NOMO-1 (cell line): Measurements from ENCODE around the gene MYOM1.

Experiments used
- DNase-seq, 2 experiments: peaks; one replicate each; lab custom pipeline; 2025; ENCODE audit not compliant: unreplicated experiment in 2 of 2; lab: John Stamatoyannopoulos, UW

Gene MYOM1

DNA sequence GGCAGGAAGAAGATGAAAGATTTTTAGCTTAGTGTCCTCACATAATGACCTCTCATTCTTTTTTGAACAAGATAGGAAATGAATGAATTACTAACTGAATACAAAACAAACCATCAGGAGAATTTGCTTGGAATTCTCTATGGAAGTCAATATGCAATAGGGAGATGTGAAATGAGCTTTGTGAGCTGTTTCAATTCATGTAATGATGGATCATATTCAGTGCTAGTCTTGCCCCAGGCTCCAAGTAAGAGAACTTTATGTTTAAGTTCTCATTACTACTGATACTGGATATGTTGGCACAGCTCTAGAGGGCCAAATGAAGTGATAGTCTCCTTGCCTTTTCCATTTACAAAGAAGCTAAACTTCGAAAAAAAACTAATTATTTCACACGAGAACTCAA, 29.2 kb downstream of the MYOM1 start:
- no peak for DNase-seq

DNA sequence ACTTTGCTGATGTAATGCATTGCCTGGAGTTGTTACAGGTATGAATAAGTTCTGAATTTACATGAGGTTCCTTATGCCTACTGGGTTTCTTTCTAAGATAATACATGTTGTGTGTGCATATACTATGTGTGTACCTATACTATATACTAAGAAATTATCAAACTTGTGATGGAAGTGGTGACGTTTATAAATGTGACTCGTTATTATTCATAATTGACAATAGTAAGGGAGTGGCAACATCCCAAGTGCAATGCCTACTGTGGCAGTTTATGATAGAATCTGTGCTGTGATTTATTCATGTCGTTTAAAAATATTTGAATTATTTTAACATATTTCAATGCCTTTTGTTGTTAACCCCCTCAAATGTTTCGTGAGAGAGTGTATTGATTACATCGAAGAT, 29.9 kb downstream of the MYOM1 start:
- DNase-seq = no peak

DNA sequence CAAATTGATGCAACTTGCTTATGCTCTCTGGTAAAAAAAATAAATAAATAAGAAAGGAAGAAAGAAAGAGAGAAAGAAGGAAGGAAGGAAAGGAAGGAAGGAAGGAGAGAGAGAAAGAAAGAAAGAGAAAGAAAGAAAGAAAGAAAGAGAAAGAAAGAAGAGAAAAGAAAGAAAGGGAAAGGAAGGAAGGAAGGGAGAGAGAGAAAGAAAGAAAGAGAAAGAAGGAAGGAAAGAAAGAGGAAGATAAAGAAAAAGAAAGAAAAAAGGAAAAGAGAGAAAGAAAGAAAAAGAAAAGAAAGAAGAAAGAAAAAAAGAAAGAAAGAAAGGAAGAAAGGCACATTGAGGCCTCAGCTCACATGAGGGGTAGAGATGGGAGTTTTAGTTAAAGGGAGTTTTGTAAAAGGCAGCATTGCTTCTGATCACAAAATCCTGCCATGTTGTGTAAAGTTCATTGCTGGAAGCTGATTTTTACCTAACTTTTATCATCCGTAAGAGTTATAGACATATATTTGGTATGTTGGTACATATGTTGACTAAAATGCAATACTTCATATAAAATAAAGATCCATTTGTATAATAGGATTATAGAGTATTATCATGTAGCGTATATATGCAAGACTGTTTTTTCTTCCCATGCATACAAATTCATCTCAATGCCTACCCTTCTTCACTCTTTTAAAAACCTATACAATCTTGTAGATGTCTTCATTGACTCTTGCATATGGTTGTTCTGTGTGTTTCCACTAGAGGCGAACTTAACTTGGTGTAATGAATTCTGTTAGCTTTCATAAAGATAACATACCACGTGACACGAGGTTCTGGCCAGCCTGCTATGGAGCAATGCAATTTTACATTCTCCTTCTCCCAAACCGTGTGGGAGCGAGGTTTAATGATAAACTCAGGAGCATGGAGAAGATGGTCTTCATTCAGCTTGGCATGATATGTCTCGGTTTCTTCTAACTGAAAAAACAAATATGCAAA, 32.8 kb downstream of the MYOM1 start:
- DNase-seq = peak in 1 of 2 experiments; percentile 14

DNA sequence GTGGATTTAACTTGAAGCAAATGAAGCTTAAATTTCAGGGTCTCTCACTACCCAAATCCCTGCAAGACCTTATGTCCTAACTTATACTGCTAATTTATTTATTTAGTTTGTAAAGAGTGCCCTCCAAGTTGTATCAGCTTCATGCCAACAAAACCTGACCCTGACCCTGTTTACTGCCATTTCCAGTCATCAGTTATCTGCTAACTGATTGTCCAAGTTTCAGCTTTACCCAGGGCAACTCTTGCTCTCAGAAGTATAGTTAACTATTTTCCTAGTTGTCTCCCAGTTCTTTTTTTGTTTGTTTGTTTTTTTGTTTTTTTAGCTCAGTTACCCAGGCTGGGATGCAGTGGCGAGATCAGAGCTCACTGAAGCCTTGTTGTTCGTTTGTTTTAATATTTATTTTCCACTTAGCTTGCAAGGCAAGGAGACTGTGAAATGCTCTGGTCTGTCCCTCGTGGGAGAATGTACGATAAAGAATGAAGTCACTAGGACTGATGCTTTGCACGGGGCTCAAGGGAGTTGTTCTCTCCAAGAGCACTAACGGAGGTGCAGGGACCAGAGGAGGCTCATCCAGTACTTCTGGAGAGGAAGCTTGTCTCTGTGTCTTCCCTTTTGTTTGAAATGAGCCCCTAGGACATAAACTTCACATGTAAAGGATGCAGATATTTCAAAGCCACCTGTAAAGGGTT, 35.3 kb downstream of the MYOM1 start:
- no peak for DNase-seq

DNA sequence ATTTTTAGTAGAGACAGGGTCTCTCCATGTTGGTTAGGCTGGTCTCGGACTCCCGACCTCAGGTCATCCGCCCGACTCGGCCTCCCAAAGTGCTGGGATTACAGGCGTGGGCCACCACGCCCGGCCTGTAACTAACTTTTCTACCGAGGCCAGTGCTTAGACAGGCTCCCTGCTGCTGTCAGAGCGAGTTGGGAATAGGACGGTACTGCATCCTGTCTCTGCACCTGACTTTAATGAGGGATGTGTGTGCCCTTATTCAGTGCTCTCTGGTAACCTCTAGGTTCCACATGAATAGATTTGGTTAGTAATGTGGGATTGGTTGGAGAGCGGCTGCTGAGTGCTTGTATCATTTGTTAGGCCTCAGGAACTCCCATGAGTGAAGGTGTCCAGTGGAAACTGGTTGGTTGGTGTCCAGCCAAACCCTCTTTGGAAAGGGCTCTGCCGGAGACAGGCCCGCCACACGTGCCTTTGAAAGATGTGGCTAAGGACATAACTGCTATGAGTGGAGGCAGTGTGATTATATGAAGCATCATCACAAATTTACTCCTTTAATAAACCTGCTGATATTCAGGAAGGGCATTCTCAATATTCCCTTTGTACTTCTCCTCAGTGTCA, 36.6 kb downstream of the MYOM1 start:
- DNase-seq = no peak

DNA sequence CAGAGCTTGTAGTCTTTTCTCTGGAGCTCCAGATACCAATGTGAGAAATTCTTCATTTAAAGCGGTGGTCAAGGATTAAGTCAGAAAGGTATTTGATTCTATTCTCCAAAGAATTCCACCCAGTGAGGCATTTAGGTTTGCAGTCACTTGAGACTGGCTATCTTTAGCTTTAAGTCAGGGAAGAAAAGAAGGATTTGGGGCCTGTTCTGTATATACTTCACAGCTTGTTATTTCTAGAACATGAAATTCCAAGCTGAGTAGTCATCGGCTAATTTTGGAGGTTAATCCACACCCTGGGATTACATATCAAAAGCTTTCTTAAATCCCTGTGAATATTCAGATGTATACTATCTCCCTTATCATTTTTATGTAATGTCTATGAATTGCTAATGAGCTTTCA, 39.4 kb downstream of the MYOM1 start:
- no peak for DNase-seq

DNA sequence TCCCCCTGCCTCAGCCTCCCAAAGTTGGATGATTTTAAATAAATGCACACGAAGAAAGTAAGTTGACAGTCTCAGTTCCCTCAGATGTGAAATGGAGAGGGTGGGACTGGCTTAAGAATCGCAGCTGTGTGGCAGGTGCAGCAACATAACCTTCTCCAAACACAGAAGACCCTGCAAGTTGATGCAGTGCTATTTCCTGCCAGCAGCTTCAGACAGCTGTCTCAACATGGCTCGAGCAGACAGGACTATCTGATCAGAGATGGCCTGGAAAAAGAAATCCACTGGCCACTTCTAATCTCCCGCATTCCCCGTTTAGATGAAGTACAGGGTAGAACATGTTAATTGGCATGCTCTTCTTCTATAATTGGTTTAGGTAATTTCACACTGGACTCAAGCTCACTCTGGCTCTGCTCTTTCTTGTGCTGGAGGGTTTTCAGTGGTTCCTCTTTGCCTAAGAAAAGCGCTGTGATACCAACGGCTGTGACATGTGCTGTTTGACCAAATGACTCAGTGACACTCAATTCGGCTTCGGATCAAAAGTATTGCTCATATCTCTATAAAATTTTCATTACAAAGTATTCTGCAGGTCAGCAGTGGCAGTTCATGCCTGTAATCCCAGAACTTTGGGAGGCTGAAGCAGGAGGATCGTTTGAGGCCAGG, 40.2 kb downstream of the MYOM1 start:
- peak; percentile 50 to 59 for DNase-seq

DNA sequence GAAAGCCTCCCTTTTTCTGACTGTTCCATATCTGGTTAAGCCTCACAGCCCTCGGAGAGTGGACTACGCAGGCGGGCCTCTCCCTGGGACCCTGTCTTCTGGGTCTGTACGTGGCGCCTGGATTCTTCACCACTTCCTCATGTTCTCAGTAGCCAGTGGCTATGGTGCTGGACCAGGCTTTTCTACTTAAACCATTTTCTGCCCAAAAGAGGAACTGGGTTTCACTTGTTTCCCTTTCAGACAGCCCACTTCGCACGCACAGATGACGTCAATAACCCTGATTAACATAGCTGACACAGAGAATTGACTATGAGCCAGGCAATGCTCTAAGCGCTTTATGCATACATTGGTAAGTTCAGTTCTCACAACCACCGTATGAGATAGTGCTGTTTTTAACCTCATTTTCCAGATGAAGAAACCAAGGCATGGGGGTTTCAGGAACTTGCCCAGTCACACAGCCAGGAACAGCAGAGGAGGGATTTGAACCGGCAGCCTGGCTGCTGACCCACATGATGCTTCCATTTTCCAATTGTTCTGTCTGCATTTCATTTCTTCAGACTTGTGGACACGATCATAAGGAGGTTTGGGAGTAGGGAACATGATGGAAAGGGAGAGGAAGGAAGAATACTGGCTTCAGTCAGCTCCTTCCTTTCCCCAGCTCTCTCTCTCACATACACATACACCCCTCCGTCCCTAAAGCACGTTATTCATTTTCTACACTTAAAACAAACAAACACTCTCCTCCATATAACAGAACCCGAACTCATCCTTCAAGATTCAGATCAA, 41.7 kb downstream of the MYOM1 start:
- peak; percentile 92 to 99 for DNase-seq

DNA sequence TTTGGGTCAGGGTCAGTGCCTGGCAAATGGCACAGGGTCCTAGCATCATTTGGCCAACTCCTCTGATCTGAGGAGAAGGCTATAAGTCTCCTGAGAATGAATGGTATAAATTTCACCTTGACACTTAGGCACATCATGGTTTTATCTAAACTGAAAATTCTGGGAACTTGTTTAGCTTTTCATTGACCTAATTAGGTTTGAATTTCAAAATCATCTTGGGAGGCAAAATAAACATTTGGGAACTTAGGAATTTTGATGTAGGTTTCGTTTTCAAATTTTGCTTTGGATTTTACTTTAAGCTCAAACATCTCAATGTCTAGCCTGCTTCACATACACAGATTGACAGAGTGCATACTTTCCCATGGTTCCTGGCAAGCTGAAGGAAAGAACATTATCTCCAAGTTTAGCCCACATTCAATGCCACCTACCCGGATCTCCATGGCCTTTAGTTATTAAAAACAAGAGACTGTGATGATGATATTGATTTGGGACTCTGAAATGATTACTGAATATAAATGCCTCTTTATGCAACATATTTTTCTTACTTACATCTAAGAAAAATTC, 44.5 kb downstream of the MYOM1 start:
- no peak for DNase-seq

DNA sequence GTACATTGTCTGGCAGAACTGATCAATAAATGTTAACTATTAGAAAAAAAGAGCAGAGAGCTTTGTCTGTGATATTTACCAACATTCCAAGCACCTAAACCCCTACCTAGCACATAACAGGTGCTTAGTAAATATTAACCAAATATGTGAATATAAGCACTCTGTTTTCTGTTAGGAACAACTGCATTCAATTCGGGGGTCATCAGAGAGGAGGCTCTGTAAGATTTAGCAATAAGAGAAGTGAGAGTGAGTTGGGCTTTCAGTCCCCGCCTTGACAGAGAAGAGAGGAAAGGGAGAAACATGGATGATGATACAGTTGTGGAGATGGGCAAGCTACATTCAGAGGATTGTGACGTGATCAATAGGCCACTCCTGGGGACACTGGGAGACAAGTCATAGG, 47.7 kb downstream of the MYOM1 start:
- DNase-seq = peak; percentile 31 to 33

DNA sequence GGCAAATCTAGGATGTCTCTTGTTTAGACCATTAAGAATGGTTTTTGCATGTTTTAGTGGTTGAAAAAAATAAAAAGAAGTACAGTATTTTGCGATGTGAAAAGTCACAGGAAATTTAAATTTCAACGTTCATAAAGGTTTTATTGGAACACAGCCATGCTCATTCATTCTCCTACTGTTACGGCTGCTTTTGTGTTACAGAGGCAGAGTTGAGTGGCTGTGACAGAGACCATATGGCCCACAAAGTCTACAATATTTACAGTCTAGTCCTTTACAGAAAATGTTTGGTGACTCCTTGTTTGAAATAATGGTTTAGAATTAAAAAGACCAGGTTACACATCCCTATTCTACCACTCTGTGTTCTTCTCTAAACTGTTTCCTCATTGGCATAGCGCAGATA, 48.1 kb downstream of the MYOM1 start:
- DNase-seq = no peak

DNA sequence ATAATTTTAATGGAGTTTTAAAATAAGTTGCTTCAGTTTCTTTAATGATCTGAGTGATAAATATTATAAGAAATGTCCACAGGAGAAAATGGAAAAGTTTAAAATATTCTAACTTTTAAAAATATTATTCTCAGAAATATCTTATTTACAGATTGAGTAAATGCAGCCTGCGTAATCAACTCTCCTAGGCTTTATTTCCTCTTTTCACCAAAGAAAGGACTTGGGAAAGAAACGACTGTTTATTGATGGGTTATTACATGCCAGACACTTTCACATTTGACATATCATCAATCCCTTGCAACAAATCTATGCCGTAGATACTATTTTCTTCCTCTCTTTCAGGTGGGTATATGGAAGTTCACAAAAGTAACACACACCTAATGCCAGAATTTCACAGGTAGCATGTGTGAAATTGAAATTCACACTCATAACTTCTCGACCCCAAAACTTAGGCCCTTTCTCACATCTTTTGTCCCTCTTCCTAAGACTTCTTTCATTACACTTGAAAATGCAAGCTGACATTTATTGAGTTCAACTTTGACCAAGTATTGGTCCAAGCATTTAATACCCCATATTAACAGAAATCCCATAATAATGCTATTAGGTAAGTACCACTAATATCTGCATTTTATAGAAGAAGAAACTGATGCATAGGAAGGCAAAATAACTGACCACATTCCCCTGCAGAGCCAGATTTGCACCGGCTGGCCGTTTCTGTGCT, 49.2 kb downstream of the MYOM1 start:
- DNase-seq = peak; percentile 29 to 71

DNA sequence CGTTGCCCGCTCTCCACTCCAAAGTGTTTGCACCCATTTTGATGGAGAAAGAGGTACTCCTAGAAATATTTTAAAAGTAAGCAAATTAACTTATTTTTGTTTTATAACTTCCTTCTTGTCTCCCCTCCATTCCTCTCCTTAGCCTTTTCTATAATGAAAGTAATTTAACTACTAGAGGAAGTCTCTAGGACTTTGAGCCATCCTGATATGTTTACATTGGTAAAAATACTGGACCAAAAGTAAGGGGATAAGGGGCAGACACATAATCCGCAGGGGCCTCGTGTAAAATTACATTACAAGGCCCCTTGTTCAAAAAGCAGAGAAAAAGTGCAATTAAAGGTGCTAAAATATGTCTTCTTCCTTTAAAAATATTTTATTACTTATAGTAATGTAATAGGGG, 55.4 kb downstream of the MYOM1 start:
- DNase-seq = no peak

DNA sequence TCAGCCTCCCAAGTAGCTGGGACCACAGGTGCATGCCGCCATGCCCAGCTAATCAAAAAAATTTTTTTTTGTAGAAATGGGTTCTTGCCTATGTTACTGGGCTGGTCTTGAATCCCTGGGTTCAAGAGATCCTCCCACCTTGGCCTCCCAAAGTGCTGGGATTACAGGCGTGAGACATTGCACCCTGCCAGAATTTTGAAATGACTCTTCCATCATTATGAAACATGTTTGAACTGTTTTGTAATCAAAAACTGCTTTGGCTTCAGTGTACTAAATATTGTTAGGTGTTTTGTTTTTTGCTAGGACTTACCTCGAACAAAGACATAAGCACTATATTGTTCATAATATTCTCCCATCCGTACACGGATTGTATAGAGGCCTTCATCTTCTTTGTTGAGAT, 55.8 kb downstream of the MYOM1 start:
- DNase-seq = no peak

DNA sequence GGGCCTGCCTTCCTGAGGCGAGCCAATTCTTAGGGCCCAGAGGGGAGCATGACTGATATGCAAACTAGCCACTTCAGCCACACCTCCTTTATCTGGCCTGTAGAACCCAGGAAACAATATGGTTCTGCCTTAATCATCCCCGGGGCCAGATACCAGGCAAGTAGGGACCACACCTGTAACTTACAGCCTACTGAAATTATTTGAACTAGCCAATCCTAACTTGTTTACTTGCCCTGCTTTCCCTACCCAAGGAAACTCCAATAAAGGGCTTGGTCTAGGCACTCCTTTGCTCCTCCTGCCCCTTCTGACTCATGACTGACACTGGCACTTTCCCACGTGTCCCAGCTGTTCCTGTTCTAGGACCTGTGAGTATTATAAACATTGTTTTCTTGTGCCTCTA, 57.6 kb downstream of the MYOM1 start:
- DNase-seq = no peak

DNA sequence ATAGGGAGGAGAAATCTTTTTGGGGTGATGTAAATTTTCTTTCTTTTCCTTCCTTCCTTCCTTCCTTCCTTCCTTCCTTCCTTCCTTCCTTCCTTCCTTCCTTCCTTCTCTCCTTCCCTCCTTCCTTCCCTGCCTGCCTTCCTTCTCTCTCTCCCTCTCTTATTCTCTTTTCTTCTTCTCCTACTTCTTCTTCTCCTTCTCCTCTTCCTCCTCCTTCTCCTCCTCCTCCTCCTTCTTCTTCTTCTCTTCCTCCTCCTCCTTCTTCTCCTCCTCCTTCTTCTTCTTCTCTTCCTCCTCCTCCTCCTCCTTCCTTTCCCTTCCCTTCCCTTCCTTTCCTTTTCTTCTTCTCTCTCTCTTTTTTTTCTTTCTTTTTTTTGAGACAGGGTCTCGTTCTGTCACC, 59.9 kb downstream of the MYOM1 start:
- no peak for DNase-seq

DNA sequence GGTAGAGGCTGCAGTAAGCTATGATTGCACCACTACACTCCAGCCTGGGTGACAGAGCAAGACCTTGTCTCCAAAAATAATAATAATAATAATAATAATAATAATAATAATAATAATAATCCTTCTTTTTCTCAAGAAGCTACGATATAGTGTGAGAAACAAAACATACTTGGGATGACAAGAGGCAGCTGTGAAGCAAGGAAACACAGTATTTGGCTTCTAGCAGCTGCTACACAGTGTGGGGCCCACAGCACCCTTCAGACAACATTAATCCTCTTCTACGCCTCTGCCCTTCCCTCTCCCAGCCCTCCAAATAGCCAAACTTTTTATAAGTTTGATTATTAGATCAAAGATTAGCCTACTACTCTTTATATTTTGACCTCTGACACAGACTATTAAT, 62.2 kb downstream of the MYOM1 start:
- no peak for DNase-seq

DNA sequence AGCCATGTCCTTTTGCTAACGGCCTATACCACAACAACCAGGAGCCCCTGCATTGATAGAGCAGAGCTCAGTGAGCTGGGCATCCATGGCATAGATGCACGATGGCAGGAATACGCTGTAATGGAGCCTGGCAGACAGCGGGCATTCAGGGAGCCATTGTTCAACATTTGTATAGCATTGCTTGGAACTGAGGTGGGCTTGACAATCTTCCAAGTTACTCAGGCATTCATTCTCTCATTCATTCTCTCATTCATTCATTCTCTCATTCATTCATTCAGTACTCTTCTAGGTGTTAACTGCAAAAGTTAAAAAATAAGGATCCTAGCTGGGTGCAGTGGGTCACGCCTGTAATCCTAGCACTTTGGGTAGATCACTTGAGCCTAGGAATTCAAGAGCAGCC, 62.7 kb downstream of the MYOM1 start:
- DNase-seq = no peak

DNA sequence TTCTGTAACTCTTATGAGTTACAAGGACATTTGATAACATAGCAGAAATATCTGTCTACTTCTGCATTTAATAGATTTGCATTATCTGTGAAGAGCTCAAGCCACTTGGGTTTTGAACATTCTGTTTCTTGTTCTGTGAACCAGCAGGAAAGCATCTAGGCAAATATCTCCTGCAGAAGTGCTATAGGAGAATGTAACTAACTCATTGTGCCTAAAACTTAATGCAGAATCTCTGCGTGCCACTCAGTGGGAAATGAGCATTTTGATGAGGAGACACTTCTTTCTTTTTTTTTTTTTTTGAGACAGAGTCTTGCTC, 63.5 kb downstream of the MYOM1 start:
- DNase-seq = no peak

DNA sequence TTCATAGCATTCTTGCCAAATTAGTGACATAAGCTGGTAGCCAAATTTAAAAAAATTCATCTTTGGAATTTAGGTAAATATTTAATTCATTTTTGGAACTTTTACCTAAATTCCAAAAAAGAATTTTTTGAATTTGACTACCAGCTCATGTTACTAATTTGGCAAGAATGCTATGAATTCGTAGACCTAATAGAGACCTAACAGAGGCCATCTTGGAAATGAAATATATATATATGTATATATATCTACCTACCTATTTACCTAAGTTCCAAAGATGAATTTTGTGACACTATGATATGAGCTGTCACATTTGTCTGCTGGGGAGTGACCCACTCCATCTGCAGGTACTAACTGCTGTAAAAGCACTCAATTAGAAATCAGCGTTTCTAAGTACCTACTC, 65.6 kb downstream of the MYOM1 start:
- no peak for DNase-seq
